ENCODE data around the gene NME3. TPM values are rescaled to one million over a fixed set of nuclear protein-coding genes. Genes with fewer than 3 reads are reported as not detected.

Gene NME3
- total RNA-seq, 1 experiment from 2014 or later: 76.9 TPM

DNA sequence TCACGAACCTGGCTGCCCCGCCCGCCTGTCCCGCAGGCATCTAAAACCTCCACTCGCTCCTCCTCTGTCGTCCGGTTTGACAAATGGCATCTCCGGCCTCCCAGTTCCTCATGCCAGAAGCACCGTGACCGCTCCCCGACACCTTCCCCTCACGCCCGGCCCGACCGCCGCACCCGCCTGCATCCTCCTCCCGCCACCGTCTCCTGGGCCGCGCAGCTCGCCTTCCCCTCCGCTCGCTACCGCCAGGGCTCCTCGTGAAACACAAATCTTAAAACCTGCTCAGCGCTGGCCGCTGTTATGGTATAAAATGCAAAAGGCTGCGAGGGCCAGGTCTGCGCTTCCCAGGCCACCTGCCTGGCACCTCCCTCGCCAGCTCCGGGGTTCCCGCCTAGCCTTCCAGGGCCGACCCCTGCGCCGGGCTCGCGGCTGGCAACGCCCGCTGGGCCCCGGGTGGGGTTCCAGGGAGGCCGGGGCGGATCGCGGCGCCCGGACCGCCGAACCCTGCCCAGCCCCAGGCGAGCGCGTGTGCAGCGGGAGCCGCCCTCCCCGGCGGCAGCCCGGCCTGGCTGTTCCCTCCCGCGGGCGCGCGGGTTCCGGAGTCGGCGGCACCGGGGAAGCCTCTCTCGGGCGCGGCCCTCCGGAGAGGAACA, 10.5 kb upstream of the NME3 start:
- Histone ChIP-seq H3K4me1 (ENCODE audit: insufficient read depth, low read length) (no peaks in the 10 kb centered on the region; the same call in 1 of the 2 replicates), H2BK20ac (ENCODE audit: low read depth, low read length, poor library complexity, severe bottlenecking) (no peak overlapping the region), H3K18ac (ENCODE audit: insufficient read length, low read depth, low read length) (peak overlapping the region; percentile 59), H3K79me2 (ENCODE audit: insufficient read depth, low read length) (peaks cover 8% of the 10 kb centered on the region; the same call in 1 of the 2 replicates), H2BK15ac (ENCODE audit: low read depth, low read length) (no peak overlapping the region), H3K14ac (ENCODE audit: insufficient read depth, low read length) (peak overlapping the region; percentile 43; the same call in 1 of the 2 replicates), H4K91ac (ENCODE audit: insufficient read length, low read depth, low read length) (no peak overlapping the region), H3K9me3 (ENCODE audit: control insufficient read depth, low read depth, low read length) (no peaks in the 10 kb centered on the region), H4K20me1 (ENCODE audit: control insufficient read depth, insufficient read depth, insufficient read length) (no peaks in the 10 kb centered on the region), H3K4me2 (ENCODE audit: insufficient read depth, insufficient read length, low read length) (peak overlapping the region; percentile 70), H2BK5ac (ENCODE audit: insufficient read length, low read length) (no peak overlapping the region), H2BK120ac (ENCODE audit: low read depth, low read length, poor library complexity, severe bottlenecking) (no peak overlapping the region), H3K27me3 (ENCODE audit: insufficient read depth, low read length) (no peaks in the 10 kb centered on the region), H3K23me2 (ENCODE audit: insufficient read length, low read depth, low read length, poor library complexity, severe bottlenecking) (peaks cover 5% of the 10 kb centered on the region), H4K8ac (replicated peaks; ENCODE audit: insufficient read length, low read depth, low read length) (no peak overlapping the region), H3K56ac (ENCODE audit: insufficient read length, low read depth, low read length) (no peak overlapping the region), H3K27ac (ENCODE audit: insufficient read length, low read depth, low read length) (no peak overlapping the region), H2BK12ac (ENCODE audit: insufficient read length, low read depth, low read length) (no peak overlapping the region), H2AK5ac (ENCODE audit: insufficient read length, low read length) (no peak overlapping the region), H3K4ac (ENCODE audit: low read depth, low read length) (no peak overlapping the region), H3K79me1 (ENCODE audit: insufficient read depth, low read depth, low read length, poor library complexity, severe bottlenecking) (peaks cover 5% of the 10 kb centered on the region), H2AFZ (ENCODE audit: low read length) (no peak overlapping the region), H3K9ac (ENCODE audit: extremely low read depth, insufficient read length, low read length) (peak overlapping the region; percentile 61), H4K5ac (ENCODE audit: insufficient read length, low read depth, low read length) (no peak overlapping the region), H3K23ac (ENCODE audit: insufficient read length, low read depth, low read length) (no peak overlapping the region), H3T11ph (ENCODE audit: low read length) (no peak overlapping the region)
- DNase-seq: no peak
- Mint-ChIP-seq H3K27ac (peak overlapping the region; percentile 59 to 95 (median 72); a peak in 5 of 7 replicates), H3K4me3 (peak overlapping the region; percentile 91 to 94), H3K36me3 (ENCODE audit: insufficient read depth in 1 of 3, low read depth in 3 of 3) (peaks cover 2 to 32% (median 11%) of the 10 kb centered on the region in 3 experiments; a peak in 5 of 7 replicates), H3K4me1 (peaks cover 7 to 14% of the 10 kb centered on the region in 2 experiments), H3K27me3 (ENCODE audit: low read depth) (peaks cover 2% of the 10 kb centered on the region; the same call in 1 of the 2 replicates), H3K9me3 (no peaks in the 10 kb centered on the region)
- no CpG with 5 or more reads among the region's 70 CpGs for WGBS (ENCODE audit: extremely low coverage, insufficient read length, low lambda C conversion rate)
- TF ChIP-seq CTCF (conservative IDR thresholded peaks at IDR 0.05): 0 out of 3 replicates have a peak, but pooled peaks have one; percentile 12

Data from H9 (cell line).